OCI-LY3 (cell line): ENCODE results near the gene NIN.

Experiments used
- H2AFZ ChIP-seq: fragments of 200-600, 300-600 bp; shearing (Covaris generic); 2 replicates; pipeline ENCODE4 v1.6.0; 2014; ENCODE audit warnings: antibody characterized with exemption, low read depth, low read length
- H3K27ac ChIP-seq: fragments of 200-600, 300-600 bp; sonication (generic); 2 replicates; pipeline ENCODE4 v1.5.1; 2014; ENCODE audit warnings: mild to moderate bottlenecking, low read length, moderate library complexity, mixed read lengths
- H3K27me3 ChIP-seq: fragments of 200-600, 300-600 bp; sonication (generic); 2 replicates; pipeline ENCODE4 v1.6.1; 2014; ENCODE audit warnings: low read depth, low read length, mixed read lengths
- H3K36me3 ChIP-seq: fragments of 200-600, 300-600 bp; sonication (generic); replicated peaks from 2 replicates; pipeline ENCODE3; 2014; ENCODE audit warnings: low read depth, low read length, mixed read lengths
- H3K4me1 ChIP-seq: fragments of 300-600, 200-600 bp; sonication (generic); 2 replicates; pipeline ENCODE4 v1.6.1; 2014; ENCODE audit warnings: low read length, mixed read lengths
- H3K4me2 ChIP-seq: fragments of 200-600, 300-600 bp; sonication (generic); 2 replicates; pipeline ENCODE4 v1.6.1; 2014; ENCODE audit warnings: low read length, mixed read lengths
- H3K4me3 ChIP-seq: fragments of 300-600, 200-600 bp; sonication (generic); 2 replicates; pipeline ENCODE4 v1.5.1; 2014; ENCODE audit warnings: antibody characterized with exemption, mild to moderate bottlenecking, low read length, moderate library complexity
- H3K79me2 ChIP-seq: fragments of 300-600, 200-600 bp; shearing (Covaris generic); 2 replicates; pipeline ENCODE4 v1.6.1; 2014; ENCODE audit warnings: mild to moderate bottlenecking, low read length, mixed read lengths
- H3K9ac ChIP-seq: fragments of 300-600, 200-600 bp; shearing (Covaris generic); 2 replicates; pipeline ENCODE4 v1.6.0; 2014; ENCODE audit warnings: mild to moderate bottlenecking, low read length, moderate library complexity
- H3K9me3 ChIP-seq: fragments of 200-600, 300-600 bp; shearing (Covaris generic); 2 replicates; pipeline ENCODE4 v1.6.1; 2014; ENCODE audit warnings: low read length, mixed read lengths; ENCODE audit not compliant: insufficient read depth
- H4K20me1 ChIP-seq: fragments of 200-600, 300-600 bp; sonication (generic); 2 replicates; pipeline ENCODE4 v1.6.1; 2016; ENCODE audit warnings: low read length, mixed read lengths; ENCODE audit not compliant: insufficient read depth
- EZH2phosphoT487 ChIP-seq: fragments of 200-600 bp; shearing (Covaris generic); IDR thresholded peaks from 2 replicates; pipeline ENCODE4 v1.6.1; 2018; ENCODE audit warnings: antibody characterized with exemption, mixed run types, low read depth
- TF ChIP-seq, protein P1 (sequence below): fragments of 200-600, 300-600 bp; sonication (generic); IDR thresholded peaks from 2 replicates; pipeline ENCODE4 v1.5.1; 2014; ENCODE audit warnings: antibody characterized with exemption, low read length, low read depth

The NIN gene

DNA sequence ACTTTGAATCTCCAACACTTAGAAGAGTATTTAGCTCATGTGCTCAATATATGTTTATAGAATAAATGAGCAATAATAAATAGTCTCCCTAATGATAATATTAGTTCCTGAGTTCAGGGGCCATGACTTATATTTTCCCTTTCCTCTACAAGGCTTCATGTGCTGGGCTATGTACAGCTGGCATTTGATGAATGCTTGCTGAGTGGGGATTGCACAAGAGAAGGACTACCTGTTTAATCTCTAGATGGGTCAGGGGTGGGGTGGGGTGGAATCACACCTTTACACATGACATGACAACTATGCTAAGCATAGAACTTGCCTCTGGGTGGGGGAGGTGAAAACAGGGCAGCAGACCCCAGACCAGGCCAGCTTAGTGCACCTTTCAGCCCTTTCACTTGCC is 33.3 kb upstream of the NIN start:
- no peaks in the 10 kb centered on the region for H3K9me3 ChIP-seq
- H3K4me2 ChIP-seq = no peak overlapping the region
- no peaks in the 10 kb centered on the region for H3K79me2 ChIP-seq
- TF ChIP-seq EZH2phosphoT487 = no peak
- TF ChIP-seq, protein P1, sequence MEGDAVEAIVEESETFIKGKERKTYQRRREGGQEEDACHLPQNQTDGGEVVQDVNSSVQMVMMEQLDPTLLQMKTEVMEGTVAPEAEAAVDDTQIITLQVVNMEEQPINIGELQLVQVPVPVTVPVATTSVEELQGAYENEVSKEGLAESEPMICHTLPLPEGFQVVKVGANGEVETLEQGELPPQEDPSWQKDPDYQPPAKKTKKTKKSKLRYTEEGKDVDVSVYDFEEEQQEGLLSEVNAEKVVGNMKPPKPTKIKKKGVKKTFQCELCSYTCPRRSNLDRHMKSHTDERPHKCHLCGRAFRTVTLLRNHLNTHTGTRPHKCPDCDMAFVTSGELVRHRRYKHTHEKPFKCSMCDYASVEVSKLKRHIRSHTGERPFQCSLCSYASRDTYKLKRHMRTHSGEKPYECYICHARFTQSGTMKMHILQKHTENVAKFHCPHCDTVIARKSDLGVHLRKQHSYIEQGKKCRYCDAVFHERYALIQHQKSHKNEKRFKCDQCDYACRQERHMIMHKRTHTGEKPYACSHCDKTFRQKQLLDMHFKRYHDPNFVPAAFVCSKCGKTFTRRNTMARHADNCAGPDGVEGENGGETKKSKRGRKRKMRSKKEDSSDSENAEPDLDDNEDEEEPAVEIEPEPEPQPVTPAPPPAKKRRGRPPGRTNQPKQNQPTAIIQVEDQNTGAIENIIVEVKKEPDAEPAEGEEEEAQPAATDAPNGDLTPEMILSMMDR = no peak
- peaks cover 4% of the 10 kb centered on the region for H3K4me1 ChIP-seq
- no peak overlapping the region for H3K9ac ChIP-seq
- no peaks in the 10 kb centered on the region for H4K20me1 ChIP-seq
- H3K4me3 ChIP-seq = no peak overlapping the region
- no peak overlapping the region for H2AFZ ChIP-seq
- no peaks in the 10 kb centered on the region for H3K36me3 ChIP-seq
- H3K27me3 ChIP-seq = peaks cover 16% of the 10 kb centered on the region; the same call in 1 of the 2 replicates
- H3K27ac ChIP-seq = no peak overlapping the region

DNA sequence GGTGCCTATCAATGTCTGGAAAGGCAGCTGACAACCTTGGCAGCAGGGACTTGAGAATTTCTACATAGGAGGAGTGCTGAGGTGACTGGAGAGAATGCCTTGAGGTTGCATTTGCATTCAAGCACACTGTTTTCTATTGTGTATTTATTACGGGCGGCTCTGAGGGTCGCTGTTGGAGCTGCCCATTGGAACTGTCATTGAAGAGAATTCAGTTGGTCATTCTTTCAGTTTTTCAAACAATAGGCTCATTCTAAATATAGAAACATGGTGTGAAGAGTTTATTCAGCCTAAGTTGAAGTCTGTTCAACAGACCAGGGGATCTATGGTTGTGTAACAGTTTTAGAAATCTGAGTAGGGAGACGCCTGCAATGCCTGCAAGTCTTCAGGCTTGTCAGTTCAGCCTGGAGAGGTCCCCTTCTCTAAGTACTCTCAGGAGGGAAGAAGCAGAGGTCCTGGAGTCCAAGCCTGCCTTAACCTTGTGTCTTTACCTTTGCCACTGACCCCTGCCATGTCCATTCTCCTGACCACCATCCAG is 31.1 kb upstream of the NIN start:
- H3K4me3 ChIP-seq = no peak overlapping the region
- no peak overlapping the region for H3K4me2 ChIP-seq
- TF ChIP-seq, protein P1 = no peak
- TF ChIP-seq EZH2phosphoT487 = no peak
- H3K27me3 ChIP-seq = peaks cover 16% of the 10 kb centered on the region; the same call in 1 of the 2 replicates
- H3K4me1 ChIP-seq = peaks cover 6% of the 10 kb centered on the region
- no peak overlapping the region for H3K9ac ChIP-seq
- no peak overlapping the region for H3K27ac ChIP-seq
- no peaks in the 10 kb centered on the region for H3K9me3 ChIP-seq
- H3K36me3 ChIP-seq = no peaks in the 10 kb centered on the region
- no peaks in the 10 kb centered on the region for H3K79me2 ChIP-seq
- no peak overlapping the region for H2AFZ ChIP-seq
- no peaks in the 10 kb centered on the region for H4K20me1 ChIP-seq

DNA sequence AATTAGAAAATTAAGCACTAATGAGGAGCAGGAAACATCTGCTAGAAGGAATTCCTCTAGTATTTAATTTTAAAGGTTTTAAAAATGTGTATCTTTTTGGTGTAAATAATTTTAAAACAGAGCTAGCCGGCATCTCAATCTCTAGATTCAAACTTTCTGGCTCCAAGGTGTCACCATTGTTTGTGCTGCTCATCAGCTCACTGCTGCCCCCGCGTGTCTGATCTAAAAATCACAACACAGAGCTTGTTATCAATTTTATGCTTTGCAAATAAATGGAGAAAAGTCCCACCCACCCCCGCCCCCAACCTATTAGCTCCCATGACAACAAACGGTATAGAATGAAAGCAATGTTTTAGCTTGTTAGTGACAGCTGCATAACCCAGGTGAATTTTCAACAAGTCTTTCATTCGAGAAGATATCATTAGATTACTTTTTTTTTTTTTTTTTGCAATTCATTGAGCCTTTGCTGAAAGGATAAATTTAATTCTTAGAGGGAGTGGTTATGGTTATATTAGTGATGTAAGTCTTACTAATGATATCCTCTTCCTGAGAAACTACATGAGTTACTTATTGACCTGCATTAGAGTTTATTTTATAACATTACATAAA is 29.6 kb upstream of the NIN start:
- Histone ChIP-seq H3K27ac (peak overlapping the region; percentile 5; the same call in 1 of the 2 replicates), H3K4me1 (peaks cover 6% of the 10 kb centered on the region), H3K9me3 (no peaks in the 10 kb centered on the region), H2AFZ (peak overlapping the region; percentile 81), H3K4me2 (peak overlapping the region; percentile 96), H3K4me3 (peak overlapping the region; percentile 88), H3K27me3 (peaks cover 14% of the 10 kb centered on the region; the same call in 1 of the 2 replicates), H3K36me3 (no peaks in the 10 kb centered on the region), H4K20me1 (no peaks in the 10 kb centered on the region), H3K79me2 (no peaks in the 10 kb centered on the region), H3K9ac (peak overlapping the region; percentile 71)
- no peak for TF ChIP-seq EZH2phosphoT487
- TF ChIP-seq, protein P1 = peak; percentile 57

DNA sequence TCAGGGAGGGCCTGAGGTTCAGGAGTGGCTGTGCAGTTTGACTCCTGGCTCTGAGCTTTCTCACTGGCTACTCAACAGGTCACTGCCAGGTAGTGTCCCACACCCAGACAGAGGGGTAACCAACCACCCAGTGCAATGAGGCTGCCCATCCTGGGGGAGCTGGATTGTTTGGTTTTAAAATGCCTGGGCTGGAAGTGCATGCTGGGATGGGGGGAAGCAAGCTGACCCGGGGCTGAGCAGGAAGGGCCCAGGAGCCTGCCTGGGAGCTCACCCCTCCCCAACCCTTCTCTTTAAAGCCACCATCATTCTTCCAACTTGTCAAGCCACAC is 28.3 kb upstream of the NIN start:
- H3K9ac ChIP-seq = peak overlapping the region; percentile 71
- no peak overlapping the region for H3K27ac ChIP-seq
- H3K27me3 ChIP-seq = peaks cover 11% of the 10 kb centered on the region; the same call in 1 of the 2 replicates
- H4K20me1 ChIP-seq = no peaks in the 10 kb centered on the region
- H3K79me2 ChIP-seq = no peaks in the 10 kb centered on the region
- peak overlapping the region; percentile 88 for H2AFZ ChIP-seq
- TF ChIP-seq, protein P1 = no peak
- no peak for TF ChIP-seq EZH2phosphoT487
- H3K4me2 ChIP-seq = peak overlapping the region; percentile 96
- no peaks in the 10 kb centered on the region for H3K9me3 ChIP-seq
- no peaks in the 10 kb centered on the region for H3K36me3 ChIP-seq
- peaks cover 6% of the 10 kb centered on the region for H3K4me1 ChIP-seq
- peak overlapping the region; percentile 88 for H3K4me3 ChIP-seq
